Activated B cell treated with CpG ODN at 0.5 μM for 24 hours (primary cell): ENCODE data around the gene VSTM4. TPM values are rescaled to one million over a fixed set of nuclear protein-coding genes. Genes with fewer than 3 reads are reported as not detected.

ENCODE experiments used
- ATAC-seq: fragments of 200-7000 bp; cut with Tn5 transposase; one replicate; pipeline ENCODE4 v1.10.0; 2021; ENCODE audit warnings: low read depth, mild to moderate bottlenecking, moderate library complexity
- CTCF ChIA-PET: fragments of 350-600 bp; sonication (Branson Sonifier 250); formaldehyde crosslinking; loops from one replicate; lab custom pipeline; 2021; ENCODE audit warnings: antibody characterized with exemption; lab: Charles Lee
- POLR2A ChIA-PET: fragments of 350-600 bp; sonication (Branson Sonifier 250); formaldehyde crosslinking; loops from one replicate; lab custom pipeline; 2021; ENCODE audit warnings: antibody characterized with exemption; lab: Charles Lee
- DNase-seq: peaks from one replicate; pipeline ENCODE4 v3.0.0; 2022
- H3K27ac Mint-ChIP-seq: one replicate; pipeline ENCODE4 v1.8.0; 2020; ENCODE audit warnings: mixed read lengths
- H3K27me3 Mint-ChIP-seq: one replicate; pipeline ENCODE4 v1.8.0; 2021; ENCODE audit warnings: mixed read lengths
- H3K36me3 Mint-ChIP-seq: one replicate; pipeline ENCODE4 v1.8.0; 2021; ENCODE audit warnings: low read depth, mixed read lengths
- H3K4me1 Mint-ChIP-seq: one replicate; pipeline ENCODE4 v1.8.0; 2021; ENCODE audit warnings: mixed read lengths
- H3K4me3 Mint-ChIP-seq: one replicate; pipeline ENCODE4 v1.8.0; 2020; ENCODE audit warnings: mild to moderate bottlenecking, mixed read lengths
- H3K9me3 Mint-ChIP-seq: one replicate; pipeline ENCODE4 v1.8.0; 2020; ENCODE audit warnings: mixed read lengths
- CTCF ChIP-seq: fragments of 200-600 bp; IDR thresholded peaks from one replicate; pipeline ENCODE4 v1.8.0; 2022; ENCODE audit warnings: antibody characterized with exemption, mild to moderate bottlenecking
- intact Hi-C: fragments of 100-400 bp; cut with micrococcal nuclease; formaldehyde crosslinking; loops from one replicate; pipeline ENCODE4 v1.15.1; 2024
- total RNA-seq: library from RNA; stranded (reverse); gene quantifications from 2 replicates; pipeline ENCODE4 v1.2.3, GENCODE V29; 2022

VSTM4 gene
- total RNA-seq, 1 donor from 2014 or later = not detected

GRCh38 chr10:49075743-49076142, 39.6 kb downstream of the VSTM4 start:
- H3K9me3 Mint-ChIP-seq = no peaks in the 10 kb centered on the region
- ChIA-PET CTCF (no interaction called here), POLR2A (no interaction called here)
- no peaks in the 10 kb centered on the region for H3K36me3 Mint-ChIP-seq
- no peak for ATAC-seq
- no peak overlapping the region for H3K27ac Mint-ChIP-seq
- H3K27me3 Mint-ChIP-seq = peaks cover 20% of the 10 kb centered on the region
- H3K4me1 Mint-ChIP-seq = no peaks in the 10 kb centered on the region
- H3K4me3 Mint-ChIP-seq = no peak overlapping the region
- intact Hi-C loops = no loop called here
- TF ChIP-seq CTCF = no peak
- no peak for DNase-seq

- POLR2A ChIA-PET = no interaction called here
- TF ChIP-seq CTCF = no peak
- no peaks in the 10 kb centered on the region for H3K9me3 Mint-ChIP-seq
- CTCF ChIA-PET = no interaction called here
- H3K27ac Mint-ChIP-seq = no peak overlapping the region
- no peaks in the 10 kb centered on the region for H3K36me3 Mint-ChIP-seq
- ATAC-seq = no peak
- intact Hi-C loops = no loop called here
- no peak overlapping the region for H3K4me3 Mint-ChIP-seq
- DNase-seq = no peak
- peaks cover 20% of the 10 kb centered on the region for H3K27me3 Mint-ChIP-seq
- no peaks in the 10 kb centered on the region for H3K4me1 Mint-ChIP-seq
Observed at GRCh38 chr10:49074836-49075682, 40.3 kb downstream of the VSTM4 start.

- intact Hi-C loops = no loop called here
- POLR2A ChIA-PET = no interaction called here
- DNase-seq (no peak), ATAC-seq (no peak)
- CTCF ChIA-PET = no interaction called here
- no peak for TF ChIP-seq CTCF
- Mint-ChIP-seq H3K9me3 (no peaks in the 10 kb centered on the region), H3K27ac (no peak overlapping the region), H3K4me3 (no peak overlapping the region), H3K27me3 (peaks cover 18% of the 10 kb centered on the region), H3K36me3 (no peaks in the 10 kb centered on the region), H3K4me1 (no peaks in the 10 kb centered on the region)
Observed at GRCh38 chr10:49072166-49072885, 43.0 kb downstream of the VSTM4 start.

- H3K36me3 Mint-ChIP-seq = no peaks in the 10 kb centered on the region
- DNase-seq = no peak
- H3K4me3 Mint-ChIP-seq = no peak overlapping the region
- ChIA-PET POLR2A (no interaction called here), CTCF (no interaction called here)
- no peaks in the 10 kb centered on the region for H3K4me1 Mint-ChIP-seq
- TF ChIP-seq CTCF = no peak
- intact Hi-C loops = no loop called here
- peaks cover 14% of the 10 kb centered on the region for H3K27me3 Mint-ChIP-seq
- H3K27ac Mint-ChIP-seq = no peak overlapping the region
- no peaks in the 10 kb centered on the region for H3K9me3 Mint-ChIP-seq
- ATAC-seq = no peak
Observed at GRCh38 chr10:49071160-49071761, 44.1 kb downstream of the VSTM4 start.

- ChIA-PET CTCF (no interaction called here), POLR2A (no interaction called here)
- ATAC-seq (no peak), DNase-seq (no peak)
- Mint-ChIP-seq H3K36me3 (no peaks in the 10 kb centered on the region), H3K27me3 (peaks cover 13% of the 10 kb centered on the region), H3K4me3 (no peak overlapping the region), H3K27ac (no peak overlapping the region), H3K9me3 (no peaks in the 10 kb centered on the region), H3K4me1 (no peaks in the 10 kb centered on the region)
- intact Hi-C loops = no loop called here
- TF ChIP-seq CTCF = no peak
Observed at GRCh38 chr10:49070701-49071100, 44.6 kb downstream of the VSTM4 start.
